ENCODE results near the gene CNIH2.
A peak's percentile ranks its signal among the peaks of the same experiment; 100 is the strongest.

Gene CNIH2

GRCh38 chr11:66277471-66278362 lies at the start of gene CNIH2:
TSS of gene CNIH2 (plus strand) at chr11:66278175. CDS start at chr11:66278457, 282 bp downstream.
- H3K4me1 Mint-ChIP-seq (ENCODE audit: low read depth) = peaks cover 20% of the 10 kb centered on the region
- H3K27ac Mint-ChIP-seq = peak within 1 kb of the TSS; percentile 52
- peak; percentile 70 for DNase-seq
- H3K27me3 Mint-ChIP-seq = no peaks in the 10 kb centered on the region
- no peaks in the 10 kb centered on the region for H3K9me3 Mint-ChIP-seq
- peaks cover 43% of the 10 kb centered on the region for H3K36me3 Mint-ChIP-seq (ENCODE audit: low read depth)
- H3K4me3 Mint-ChIP-seq = peak within 1 kb of the TSS; percentile 50

GRCh38 chr11:66228521-66228920 lies 49.5 kb upstream of the CNIH2 start:
- Mint-ChIP-seq H3K9me3 (no peaks in the 10 kb centered on the region), H3K27ac (no peak overlapping the region), H3K4me1 (ENCODE audit: low read depth) (peaks cover 5% of the 10 kb centered on the region), H3K4me3 (no peak overlapping the region), H3K27me3 (no peaks in the 10 kb centered on the region), H3K36me3 (ENCODE audit: low read depth) (peaks cover 83% of the 10 kb centered on the region)
- DNase-seq = no peak

- Mint-ChIP-seq H3K36me3 (ENCODE audit: low read depth) (peaks cover 83% of the 10 kb centered on the region), H3K27me3 (no peaks in the 10 kb centered on the region), H3K4me1 (ENCODE audit: low read depth) (peaks cover 5% of the 10 kb centered on the region), H3K9me3 (no peaks in the 10 kb centered on the region), H3K27ac (peak overlapping the region; percentile 3), H3K4me3 (no peak overlapping the region)
- DNase-seq = no peak
Measured at GRCh38 chr11:66230156-66230555, 47.8 kb upstream of the CNIH2 start.

GRCh38 chr11:66230978-66231377 lies 47.0 kb upstream of the CNIH2 start:
- no peaks in the 10 kb centered on the region for H3K27me3 Mint-ChIP-seq
- no peaks in the 10 kb centered on the region for H3K9me3 Mint-ChIP-seq
- H3K27ac Mint-ChIP-seq = no peak overlapping the region
- no peak overlapping the region for H3K4me3 Mint-ChIP-seq
- H3K4me1 Mint-ChIP-seq (ENCODE audit: low read depth) = peaks cover 5% of the 10 kb centered on the region
- DNase-seq = no peak
- H3K36me3 Mint-ChIP-seq (ENCODE audit: low read depth) = peaks cover 86% of the 10 kb centered on the region

GRCh38 chr11:66231561-66231960 lies 46.4 kb upstream of the CNIH2 start:
- H3K36me3 Mint-ChIP-seq (ENCODE audit: low read depth) = peaks cover 87% of the 10 kb centered on the region
- H3K27ac Mint-ChIP-seq = peak overlapping the region; percentile 16
- no peaks in the 10 kb centered on the region for H3K9me3 Mint-ChIP-seq
- no peaks in the 10 kb centered on the region for H3K27me3 Mint-ChIP-seq
- DNase-seq = no peak
- H3K4me3 Mint-ChIP-seq = no peak overlapping the region
- peaks cover under 1% of the 10 kb centered on the region for H3K4me1 Mint-ChIP-seq (ENCODE audit: low read depth)

GRCh38 chr11:66232769-66233168 lies 45.2 kb upstream of the CNIH2 start:
- no peaks in the 10 kb centered on the region for H3K4me1 Mint-ChIP-seq (ENCODE audit: low read depth)
- no peak overlapping the region for H3K27ac Mint-ChIP-seq
- peaks cover 83% of the 10 kb centered on the region for H3K36me3 Mint-ChIP-seq (ENCODE audit: low read depth)
- H3K4me3 Mint-ChIP-seq = no peak overlapping the region
- no peaks in the 10 kb centered on the region for H3K27me3 Mint-ChIP-seq
- DNase-seq = no peak
- no peaks in the 10 kb centered on the region for H3K9me3 Mint-ChIP-seq

GRCh38 chr11:66233301-66233700 lies 44.7 kb upstream of the CNIH2 start:
- H3K27ac Mint-ChIP-seq = peak overlapping the region; percentile 27
- no peaks in the 10 kb centered on the region for H3K4me1 Mint-ChIP-seq (ENCODE audit: low read depth)
- DNase-seq = no peak
- peaks cover 83% of the 10 kb centered on the region for H3K36me3 Mint-ChIP-seq (ENCODE audit: low read depth)
- H3K4me3 Mint-ChIP-seq = no peak overlapping the region
- no peaks in the 10 kb centered on the region for H3K9me3 Mint-ChIP-seq
- no peaks in the 10 kb centered on the region for H3K27me3 Mint-ChIP-seq

- Mint-ChIP-seq H3K27ac (peak overlapping the region; percentile 85), H3K4me3 (no peak overlapping the region)
Measured at GRCh38 chr11:66235141-66235540, 42.8 kb upstream of the CNIH2 start.

GRCh38 chr11:66237867-66238266 lies 40.1 kb upstream of the CNIH2 start:
- Mint-ChIP-seq H3K27me3 (no peaks in the 10 kb centered on the region), H3K27ac (peak overlapping the region; percentile 30), H3K9me3 (no peaks in the 10 kb centered on the region), H3K36me3 (ENCODE audit: low read depth) (peaks cover 88% of the 10 kb centered on the region), H3K4me1 (ENCODE audit: low read depth) (no peaks in the 10 kb centered on the region), H3K4me3 (no peak overlapping the region)
- DNase-seq = no peak

More at GRCh38 chr11:66235141-66235540, 42.8 kb upstream of the CNIH2 start:
- no peaks in the 10 kb centered on the region for H3K27me3 Mint-ChIP-seq
- no peaks in the 10 kb centered on the region for H3K4me1 Mint-ChIP-seq (ENCODE audit: low read depth)
- no peak for DNase-seq
- H3K9me3 Mint-ChIP-seq = no peaks in the 10 kb centered on the region
- peaks cover 90% of the 10 kb centered on the region for H3K36me3 Mint-ChIP-seq (ENCODE audit: low read depth)

- H3K4me1 Mint-ChIP-seq (ENCODE audit: low read depth) = no peaks in the 10 kb centered on the region
- H3K27ac Mint-ChIP-seq = peak overlapping the region; percentile 72
- no peaks in the 10 kb centered on the region for H3K27me3 Mint-ChIP-seq
- H3K9me3 Mint-ChIP-seq = no peaks in the 10 kb centered on the region
- peaks cover 88% of the 10 kb centered on the region for H3K36me3 Mint-ChIP-seq (ENCODE audit: low read depth)
- H3K4me3 Mint-ChIP-seq = no peak overlapping the region
- DNase-seq = no peak
Measured at GRCh38 chr11:66238786-66239413, 39.1 kb upstream of the CNIH2 start.

GRCh38 chr11:66239511-66239910 lies 38.5 kb upstream of the CNIH2 start:
- H3K27ac Mint-ChIP-seq = peak overlapping the region; percentile 52
- peaks cover 88% of the 10 kb centered on the region for H3K36me3 Mint-ChIP-seq (ENCODE audit: low read depth)

GRCh38 chr11:66239998-66240780 lies 37.8 kb upstream of the CNIH2 start:
- no peak overlapping the region for H3K4me3 Mint-ChIP-seq
- peak overlapping the region; percentile 55 for H3K27ac Mint-ChIP-seq
- H3K9me3 Mint-ChIP-seq = no peaks in the 10 kb centered on the region
- H3K36me3 Mint-ChIP-seq (ENCODE audit: low read depth) = peaks cover 86% of the 10 kb centered on the region
- H3K4me1 Mint-ChIP-seq (ENCODE audit: low read depth) = no peaks in the 10 kb centered on the region
- DNase-seq = no peak
- H3K27me3 Mint-ChIP-seq = no peaks in the 10 kb centered on the region

More at GRCh38 chr11:66239511-66239910, 38.5 kb upstream of the CNIH2 start:
- no peaks in the 10 kb centered on the region for H3K27me3 Mint-ChIP-seq
- H3K4me3 Mint-ChIP-seq = no peak overlapping the region
- no peaks in the 10 kb centered on the region for H3K9me3 Mint-ChIP-seq
- DNase-seq = no peak
- no peaks in the 10 kb centered on the region for H3K4me1 Mint-ChIP-seq (ENCODE audit: low read depth)

- no peaks in the 10 kb centered on the region for H3K4me1 Mint-ChIP-seq (ENCODE audit: low read depth)
- H3K27me3 Mint-ChIP-seq = no peaks in the 10 kb centered on the region
- peak overlapping the region; percentile 26 for H3K27ac Mint-ChIP-seq
- peaks cover 81% of the 10 kb centered on the region for H3K36me3 Mint-ChIP-seq (ENCODE audit: low read depth)
- no peak overlapping the region for H3K4me3 Mint-ChIP-seq
- H3K9me3 Mint-ChIP-seq = no peaks in the 10 kb centered on the region
- no peak for DNase-seq
Measured at GRCh38 chr11:66240781-66241136, 37.2 kb upstream of the CNIH2 start.

GRCh38 chr11:66242095-66242765 lies 35.7 kb upstream of the CNIH2 start:
- no peak for DNase-seq
- Mint-ChIP-seq H3K36me3 (ENCODE audit: low read depth) (peaks cover 80% of the 10 kb centered on the region), H3K9me3 (no peaks in the 10 kb centered on the region), H3K27me3 (no peaks in the 10 kb centered on the region), H3K4me1 (ENCODE audit: low read depth) (no peaks in the 10 kb centered on the region), H3K27ac (peak overlapping the region; percentile 73), H3K4me3 (no peak overlapping the region)

All from activated T-cell treated with anti-CD3 and anti-CD28 coated beads, Interleukin-2, amount 50 U/mL, for 24 hours (primary cell).